Rectal smooth muscle tissue (tissue), 1 donor: ENCODE results near the gene SMIM38.

ENCODE experiments used
- H3K27ac ChIP-seq: one replicate; pipeline ENCODE4 v1.7.0; 2013; ENCODE audit warnings: low read depth, low read length, inconsistent platforms
- H3K27me3 ChIP-seq: one replicate; pipeline ENCODE4 v1.7.0; 2013; ENCODE audit warnings: low read length; ENCODE audit not compliant: control insufficient read depth, insufficient read depth
- H3K36me3 ChIP-seq: one replicate; pipeline ENCODE4 v1.7.0; 2013; ENCODE audit warnings: low read length; ENCODE audit not compliant: control insufficient read depth, insufficient read depth
- H3K4me1 ChIP-seq: one replicate; pipeline ENCODE4 v1.7.0; 2013; ENCODE audit warnings: low read length; ENCODE audit not compliant: control insufficient read depth, insufficient read depth
- H3K4me3 ChIP-seq: one replicate; pipeline ENCODE4 v1.7.0; 2013; ENCODE audit warnings: low read length
- H3K9ac ChIP-seq: one replicate; pipeline ENCODE4 v1.7.0; 2013; ENCODE audit warnings: low read length

Gene SMIM38

DNA sequence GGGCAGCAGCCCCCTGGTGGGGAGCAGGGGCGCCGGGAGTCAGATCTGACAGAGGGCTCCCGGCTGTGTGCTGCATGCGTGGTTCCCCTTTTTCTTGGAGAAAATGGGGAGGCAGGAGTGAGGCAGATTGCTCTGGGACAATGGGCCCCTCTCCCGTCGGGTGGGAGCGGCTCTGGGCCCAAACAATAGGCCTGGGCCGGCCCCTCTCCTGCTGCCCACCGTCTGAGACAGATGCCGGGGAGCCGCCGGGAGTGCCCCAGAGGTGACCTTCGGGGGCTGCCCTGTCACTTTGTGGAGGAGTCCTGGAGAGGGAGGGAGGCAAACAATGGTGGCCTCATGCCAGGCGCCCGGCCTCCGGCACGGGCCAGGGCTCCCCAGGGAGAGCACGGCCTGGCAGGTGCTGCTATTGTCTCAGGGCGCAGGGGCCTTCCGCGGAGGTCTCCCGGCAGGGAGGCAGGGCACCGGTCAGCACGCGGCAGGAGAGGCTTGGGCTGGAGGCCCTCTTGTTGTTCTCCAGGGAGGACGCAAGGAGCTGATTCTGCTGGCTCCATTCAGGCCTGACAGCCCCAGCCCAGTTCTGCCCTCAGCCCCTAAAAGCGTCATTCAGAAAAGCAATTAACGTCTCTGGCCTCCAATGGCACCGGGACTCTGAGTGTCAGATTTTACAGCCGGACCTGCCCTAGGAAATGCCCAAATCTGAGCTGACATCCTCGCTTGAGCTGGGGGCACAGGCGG lies 44.8 kb downstream of the SMIM38 start:
- Histone ChIP-seq H3K27me3 (no peaks in the 10 kb centered on the region), H3K27ac (no peak overlapping the region), H3K9ac (no peak overlapping the region), H3K36me3 (no peaks in the 10 kb centered on the region), H3K4me3 (no peak overlapping the region), H3K4me1 (no peaks in the 10 kb centered on the region)

DNA sequence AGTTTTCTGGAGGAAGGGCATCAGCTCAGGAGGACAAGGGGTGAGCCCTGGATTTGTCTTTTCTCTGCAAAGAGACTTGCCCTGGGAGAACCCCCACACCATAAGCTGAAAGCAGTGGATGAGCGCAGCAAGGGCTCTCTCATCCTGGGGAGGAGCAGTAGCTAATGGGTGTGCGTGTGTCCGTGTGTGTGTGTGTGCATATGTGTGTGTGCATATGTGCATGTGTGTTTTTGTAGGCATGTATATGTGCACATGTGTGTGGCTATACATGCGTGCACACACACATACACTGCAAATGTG lies 45.3 kb downstream of the SMIM38 start:
- Histone ChIP-seq H3K4me1 (no peaks in the 10 kb centered on the region), H3K9ac (no peak overlapping the region), H3K27me3 (no peaks in the 10 kb centered on the region), H3K36me3 (no peaks in the 10 kb centered on the region), H3K27ac (no peak overlapping the region), H3K4me3 (no peak overlapping the region)

DNA sequence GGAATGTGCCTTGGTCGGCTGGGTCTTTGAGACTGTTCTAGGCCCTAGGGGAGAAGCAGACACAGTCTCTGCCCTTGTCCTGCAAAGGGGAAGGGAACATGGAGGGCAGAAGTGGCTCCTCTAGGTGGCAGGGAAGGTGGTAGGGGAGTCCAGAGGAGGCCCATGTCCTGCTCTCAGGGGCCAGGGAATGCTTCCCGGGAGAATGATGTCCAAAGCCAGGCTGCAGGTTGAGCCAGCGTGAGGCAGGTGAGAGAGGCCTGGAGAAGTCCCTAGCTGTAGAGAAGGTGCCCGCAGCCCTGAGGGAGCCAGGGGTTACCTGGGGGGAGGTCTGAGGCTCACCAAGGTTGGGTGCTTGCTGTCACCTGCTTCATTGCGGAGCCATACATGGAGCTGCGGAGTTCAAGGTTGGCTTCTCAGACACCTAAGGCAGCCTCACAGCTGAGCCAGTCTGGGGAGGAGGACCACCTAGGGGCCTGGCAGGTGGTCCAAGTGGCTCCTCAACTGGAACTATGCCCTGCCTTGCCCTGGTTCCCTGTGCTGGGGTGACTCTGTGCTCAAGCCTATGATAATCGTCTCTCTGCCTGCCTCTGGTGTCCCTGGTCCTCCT lies 46.1 kb downstream of the SMIM38 start:
- Histone ChIP-seq H3K36me3 (no peaks in the 10 kb centered on the region), H3K27me3 (no peaks in the 10 kb centered on the region), H3K4me1 (no peaks in the 10 kb centered on the region), H3K27ac (no peak overlapping the region), H3K4me3 (no peak overlapping the region), H3K9ac (no peak overlapping the region)

DNA sequence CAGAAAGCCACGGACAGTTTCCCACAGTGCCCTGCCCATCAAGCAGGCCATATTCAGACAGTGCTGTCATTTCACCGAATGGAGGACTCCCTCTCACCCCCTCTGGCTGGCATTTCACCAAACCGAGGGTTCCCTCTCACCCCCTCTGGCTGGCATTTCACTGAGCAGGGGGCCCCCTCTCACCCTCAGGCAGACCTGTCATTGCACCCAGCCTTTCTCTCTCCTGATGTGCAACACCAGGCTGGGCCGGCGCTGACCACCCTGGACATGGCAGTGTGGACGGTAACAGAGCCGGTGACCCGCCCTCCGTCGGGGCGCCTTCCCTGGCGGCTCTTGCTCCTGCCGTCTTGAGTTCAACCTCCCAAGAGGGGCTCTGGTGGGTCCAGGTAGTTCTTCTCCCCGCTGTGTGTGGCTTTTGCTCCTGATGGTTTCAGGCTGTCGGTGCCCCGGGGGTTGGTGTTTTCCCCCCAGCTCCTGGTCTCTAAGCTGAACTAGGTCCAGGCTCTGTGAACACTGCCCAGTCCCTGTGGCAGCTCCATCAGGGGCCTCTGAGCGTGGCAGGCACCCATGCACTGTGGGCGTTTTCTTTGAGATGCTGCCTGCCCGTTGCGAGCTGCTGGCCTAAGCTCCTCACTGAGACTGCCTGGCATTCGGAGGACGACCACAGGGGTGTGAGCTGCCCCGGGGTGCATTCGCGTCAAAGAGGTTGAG lies 46.9 kb downstream of the SMIM38 start:
- Histone ChIP-seq H3K36me3 (no peaks in the 10 kb centered on the region), H3K27ac (no peak overlapping the region), H3K4me1 (no peaks in the 10 kb centered on the region), H3K4me3 (no peak overlapping the region), H3K9ac (no peak overlapping the region), H3K27me3 (no peaks in the 10 kb centered on the region)

DNA sequence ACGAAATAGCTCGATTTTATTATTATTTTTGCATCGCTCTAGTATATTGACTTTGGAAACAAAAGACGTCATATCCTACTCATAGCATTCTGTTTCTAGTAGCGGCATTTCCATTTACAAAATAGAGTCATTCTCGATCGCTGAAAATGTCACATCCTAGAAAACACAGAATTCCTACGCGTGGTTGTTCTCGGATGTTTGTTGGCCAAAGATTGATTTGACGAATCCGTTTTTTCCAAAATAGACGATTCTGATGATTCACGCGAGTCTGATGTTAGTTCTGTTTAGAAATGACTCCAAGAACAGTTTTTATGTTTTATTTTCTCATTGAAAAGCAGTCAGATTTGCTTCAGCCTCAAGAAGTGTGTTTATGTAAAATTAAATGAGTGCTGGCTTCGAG lies 47.6 kb downstream of the SMIM38 start:
- Histone ChIP-seq H3K4me3 (no peak overlapping the region), H3K36me3 (no peaks in the 10 kb centered on the region), H3K27me3 (no peaks in the 10 kb centered on the region), H3K9ac (no peak overlapping the region), H3K27ac (no peak overlapping the region), H3K4me1 (no peaks in the 10 kb centered on the region)

DNA sequence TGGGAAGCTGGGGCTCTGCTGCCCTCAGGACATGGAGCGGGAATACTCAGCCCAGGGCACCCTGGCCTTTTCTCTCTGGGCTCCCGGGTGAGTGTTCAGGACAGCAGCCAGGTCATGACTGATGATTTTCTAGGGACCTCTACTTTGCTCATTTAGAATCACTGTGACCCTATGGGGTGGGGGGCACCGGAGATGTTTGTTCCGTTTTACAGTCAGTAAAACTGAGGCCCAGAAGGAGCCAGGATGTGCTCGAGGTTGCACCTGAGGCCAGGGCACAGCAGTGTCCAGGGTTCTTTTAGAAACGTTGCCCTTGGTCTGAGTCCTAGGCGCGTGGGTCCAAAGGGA lies 48.1 kb downstream of the SMIM38 start:
- no peak overlapping the region for H3K9ac ChIP-seq
- H3K4me1 ChIP-seq = no peaks in the 10 kb centered on the region
- H3K27ac ChIP-seq = no peak overlapping the region
- H3K36me3 ChIP-seq = no peaks in the 10 kb centered on the region
- H3K27me3 ChIP-seq = no peaks in the 10 kb centered on the region
- no peak overlapping the region for H3K4me3 ChIP-seq

DNA sequence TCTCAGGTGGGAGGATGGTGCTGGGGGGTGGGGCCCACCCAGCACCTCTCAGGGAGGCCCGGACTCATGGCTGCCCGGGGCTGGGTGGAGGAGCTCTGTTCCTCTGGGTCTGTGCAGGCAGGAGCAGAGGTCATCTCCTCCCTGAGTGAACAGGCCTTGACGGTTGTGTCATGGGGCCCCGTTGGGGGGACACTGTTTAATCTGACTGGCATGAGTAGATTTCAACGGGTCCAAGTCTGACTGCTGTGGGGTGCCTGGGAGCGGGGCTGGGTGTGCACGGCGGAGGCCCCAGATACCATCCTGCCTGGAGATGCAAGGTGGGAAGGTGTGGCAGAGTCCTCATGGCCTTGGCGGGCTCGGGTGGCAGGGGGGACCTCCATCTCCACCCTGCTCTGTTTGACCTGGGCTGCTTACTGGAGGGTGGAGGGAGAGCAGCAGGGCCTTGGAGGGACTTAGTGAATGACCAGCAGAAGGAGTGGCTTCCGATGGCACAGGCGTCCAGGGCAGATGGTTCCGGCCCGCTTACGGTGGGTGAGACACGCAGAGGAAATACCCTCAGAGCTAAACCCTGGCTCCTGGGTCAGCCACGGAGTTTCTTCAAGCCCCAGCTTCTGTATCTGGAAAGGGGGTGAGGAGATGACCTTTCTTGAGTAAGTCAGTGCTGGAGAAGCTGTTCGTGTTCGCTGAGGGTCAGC lies 48.7 kb downstream of the SMIM38 start:
- Histone ChIP-seq H3K4me3 (no peak overlapping the region), H3K36me3 (no peaks in the 10 kb centered on the region), H3K9ac (no peak overlapping the region), H3K4me1 (no peaks in the 10 kb centered on the region), H3K27ac (no peak overlapping the region), H3K27me3 (no peaks in the 10 kb centered on the region)

DNA sequence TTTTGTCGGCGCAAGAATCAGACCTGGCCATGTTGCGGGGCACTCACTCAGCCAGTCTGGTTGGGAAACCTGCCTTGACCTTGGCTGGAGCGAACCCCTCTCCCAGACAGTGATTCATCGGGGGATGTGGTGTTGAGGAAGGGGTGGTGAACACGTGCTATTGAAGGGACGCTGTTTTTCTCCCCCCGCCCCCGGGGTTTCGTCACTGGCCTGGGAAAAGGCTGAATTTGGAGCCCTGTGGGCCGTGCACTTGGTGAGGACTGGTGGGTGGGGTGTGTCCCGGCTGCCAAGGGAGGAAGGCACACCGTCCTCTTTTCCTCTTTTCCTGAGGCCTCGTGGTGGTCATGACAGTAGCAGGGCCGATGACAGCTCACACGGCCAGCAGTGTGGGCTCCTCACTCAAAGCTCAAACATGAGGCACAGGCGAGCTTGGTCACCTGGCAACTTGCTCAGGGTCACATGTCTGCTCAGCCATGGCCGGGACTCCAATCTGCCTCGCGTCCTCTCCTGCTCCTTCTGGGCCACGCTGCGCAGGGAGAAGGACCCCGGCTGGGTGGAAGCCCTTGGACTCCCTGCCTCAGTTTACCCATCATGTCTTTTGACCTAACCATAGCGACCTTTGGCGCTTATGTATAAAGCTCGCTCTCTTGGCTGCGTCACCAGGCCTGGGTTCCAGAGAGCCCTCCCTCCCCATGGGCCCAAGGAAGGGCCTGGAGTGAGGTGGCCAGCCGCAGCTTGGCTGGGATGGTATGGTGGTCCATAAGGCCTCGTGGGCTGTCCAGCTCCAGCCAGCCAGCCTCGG lies 49.4 kb downstream of the SMIM38 start:
- no peaks in the 10 kb centered on the region for H3K36me3 ChIP-seq
- no peak overlapping the region for H3K27ac ChIP-seq
- no peak overlapping the region for H3K9ac ChIP-seq
- H3K4me3 ChIP-seq = no peak overlapping the region
- H3K27me3 ChIP-seq = no peaks in the 10 kb centered on the region
- H3K4me1 ChIP-seq = no peaks in the 10 kb centered on the region
